ENCODE data around the gene CD300LD. TPM values are rescaled to one million over a fixed set of nuclear protein-coding genes. Genes with fewer than 3 reads are reported as not detected.

CD300LD gene
- polyA plus RNA-seq, 2 of the 4 experiments (the other 2 are of a cell fraction), result not detected

GRCh38 chr17:74625661-74626060, 33.6 kb upstream of the CD300LD start:
- ChIA-PET CTCF (interaction anchor here (0.8 to 3.3 kb wide), 5 partner anchors 9 to 168 kb away, joined by 3 to 15 read pairs (median 3); no protein-coding TSS in a partner anchor), POLR2A (no interaction called here)
- Histone ChIP-seq H3K4me2 (no peak overlapping the region), H3K27ac (no peak overlapping the region), H3K4me3 (no peak overlapping the region), H3K9me3 (peaks cover 19% of the 10 kb centered on the region; the same call in 1 of the 3 replicates), H3K4me1 (no peaks in the 10 kb centered on the region)
- ATAC-seq (no peak), DNase-seq (ENCODE audit: low read depth in 1 of 2, low spot score in 1 of 2) (no peak), FAIRE-seq (no peak)
- TF ChIP-seq CBX8 (IDR thresholded peaks at IDR 0.05) (no peak), HEYL (CRISPR knock-in tag; IDR thresholded peaks at IDR 0.05) (no peak), GATA3 (IDR thresholded peaks at IDR 0.05; ENCODE audit: borderline replicate concordance) (no peak), HOXB5 (CRISPR knock-in tag; IDR thresholded peaks at IDR 0.05) (no peak), FOSB (CRISPR knock-in tag; IDR thresholded peaks at IDR 0.05) (no peak), POLR2AphosphoS2 (conservative IDR thresholded peaks at IDR 0.05; ENCODE audit: low read length) (no peak)
- WGBS (ENCODE audit: missing lambda C conversion rate), result 3% methylated on average over 3 of the region's 3 CpGs

GRCh38 chr17:74624131-74624530, 32.0 kb upstream of the CD300LD start:
- 100% methylated on average over 1 of the region's 1 CpG for WGBS (ENCODE audit: missing lambda C conversion rate)
- Histone ChIP-seq H3K4me3 (no peak overlapping the region), H3K4me1 (no peaks in the 10 kb centered on the region), H3K4me2 (no peak overlapping the region), H3K9me3 (peaks cover 12% of the 10 kb centered on the region; the same call in 1 of the 3 replicates), H3K27ac (no peak overlapping the region)
- DNase-seq (ENCODE audit: low read depth in 1 of 2, low spot score in 1 of 2), result no peak
- no peak for ATAC-seq
- ChIA-PET CTCF (interaction anchor here (1.1 to 1.9 kb wide), 6 partner anchors 9 to 112 kb away, joined by 3 to 7 read pairs (median 4); no protein-coding TSS in a partner anchor), POLR2A (no interaction called here)
- TF ChIP-seq ELK1 (IDR thresholded peaks at IDR 0.05; ENCODE audit: low read depth, low read length) (no peak), POLR2A (IDR thresholded peaks at IDR 0.05; ENCODE audit: low read length) (no peak), BHLHE40 (IDR thresholded peaks at IDR 0.05; ENCODE audit: low read depth, low read length) (no peak), KDM5A (IDR thresholded peaks at IDR 0.05) (no peak), CHD4 (IDR thresholded peaks at IDR 0.05; ENCODE audit: borderline replicate concordance) (no peak), RNF2 (IDR thresholded peaks at IDR 0.05; ENCODE audit: borderline replicate concordance, low read depth) (no peak), RARB (CRISPR knock-in tag; IDR thresholded peaks at IDR 0.05) (no peak), CBX8 (IDR thresholded peaks at IDR 0.05) (no peak), EHF (CRISPR knock-in tag; IDR thresholded peaks at IDR 0.05) (no peak), RCOR1 (IDR thresholded peaks at IDR 0.05; ENCODE audit: low read depth, low read length) (no peak), JUNB (IDR thresholded peaks at IDR 0.05) (no peak), PHF8 (IDR thresholded peaks at IDR 0.05; ENCODE audit: borderline replicate concordance, low read depth) (no peak), ZSCAN20 (CRISPR knock-in tag; IDR thresholded peaks at IDR 0.05) (no peak), JUN (IDR thresholded peaks at IDR 0.05) (no peak), FOSB (CRISPR knock-in tag; IDR thresholded peaks at IDR 0.05) (no peak), FOSL2 (IDR thresholded peaks at IDR 0.05) (no peak), FOSL2 (CRISPR knock-in tag; IDR thresholded peaks at IDR 0.05) (no peak)
- FAIRE-seq, result no peak

GRCh38 chr17:74623693-74624093, 31.6 kb upstream of the CD300LD start, which contains the start of gene CD300E:
Gene CD300E, minus strand, starts transcription at chr17:74623738. Its CDS starts 117 bp downstream, at chr17:74623621.
- no peak within 1 kb of the TSS for H3K4me3 ChIP-seq
- H3K9me3 ChIP-seq, result peaks cover 12% of the 10 kb centered on the region; the same call in 1 of the 3 replicates
- POLR2A ChIA-PET, result no interaction called here
- CTCF ChIA-PET, result interaction anchor here (0.5 to 1.9 kb wide), 7 partner anchors 10 to 197 kb away, joined by 3 to 7 read pairs (median 3); no protein-coding TSS in a partner anchor
- DNase-seq (ENCODE audit: low read depth in 1 of 2, low spot score in 1 of 2) (no peak), FAIRE-seq (no peak), ATAC-seq (no peak)
- WGBS (ENCODE audit: missing lambda C conversion rate), result 11% methylated on average over 5 of the region's 5 CpGs
- H3K27ac ChIP-seq, result no peak within 1 kb of the TSS
- no peak for TF ChIP-seq CTCF (IDR thresholded peaks at IDR 0.05)
- no peak for TF ChIP-seq SREBF2 (IDR thresholded peaks at IDR 0.05)
- no peak for TF ChIP-seq TFCP2L1 (CRISPR knock-in tag; IDR thresholded peaks at IDR 0.05)
- TF ChIP-seq MAZ (IDR thresholded peaks at IDR 0.05; ENCODE audit: borderline replicate concordance, low read depth, low read length), result no peak
- TF ChIP-seq FOXS1 (CRISPR knock-in tag; IDR thresholded peaks at IDR 0.05), result no peak
- TF ChIP-seq BHLHE40 (IDR thresholded peaks at IDR 0.05; ENCODE audit: low read depth, low read length), result no peak
- TF ChIP-seq EHF (CRISPR knock-in tag; IDR thresholded peaks at IDR 0.05), result no peak
- no peak for TF ChIP-seq CEBPB (IDR thresholded peaks at IDR 0.05)
- no peak for TF ChIP-seq JUN (IDR thresholded peaks at IDR 0.05)
- no peak for TF ChIP-seq PHF8 (IDR thresholded peaks at IDR 0.05; ENCODE audit: borderline replicate concordance, low read depth)
- H3K4me2 ChIP-seq, result no peak within 1 kb of the TSS
- no peaks in the 10 kb centered on the region for H3K4me1 ChIP-seq

Data from A549 (cell line).